ENCODE data around the gene HACD2.

DNA sequence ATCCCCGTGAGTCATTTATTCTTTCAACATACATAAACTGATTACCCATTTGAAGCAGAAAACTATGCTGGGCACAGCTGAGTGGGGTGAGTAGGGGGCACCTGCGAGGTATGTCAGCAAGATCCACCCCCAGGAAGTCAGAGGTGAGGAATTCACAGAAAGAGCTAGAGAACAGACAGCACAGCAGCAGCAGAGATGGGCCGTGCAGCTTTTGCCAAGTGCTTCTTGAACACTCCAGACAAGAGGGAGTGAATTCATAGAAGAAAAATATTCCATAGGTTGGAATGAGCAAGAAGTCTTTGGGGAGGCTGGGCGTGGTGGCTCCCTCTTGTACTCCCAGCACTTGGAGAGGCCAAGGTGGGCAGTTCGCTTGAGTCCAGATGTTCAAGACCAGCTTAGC, 126.6 kb downstream of the HACD2 start:
- no peak for TF ChIP-seq EZH2 (IDR thresholded peaks at IDR 0.05; ENCODE audit: insufficient read depth, poor library complexity, severe bottlenecking)
- no peak for TF ChIP-seq EZH2phosphoT487 (IDR thresholded peaks at IDR 0.05; ENCODE audit: insufficient read depth, low read depth)

All from GM23248 (cell line).